IMR-90 (cell line): ENCODE data around the gene CACNB2.

ENCODE experiments used
- MAFK ChIP-seq: IDR thresholded peaks from 2 replicates; pipeline ENCODE4 v1.6.1; 2012; ENCODE audit warnings: low read depth, low read length, improper control_type of control experiment
- TF ChIP-seq, protein P1 (sequence below): conservative IDR thresholded peaks from 2 replicates; pipeline ENCODE4 v1.5.1; 2012; ENCODE audit warnings: mild to moderate bottlenecking, low read depth, low read length, improper control_type of control experiment

DNA sequence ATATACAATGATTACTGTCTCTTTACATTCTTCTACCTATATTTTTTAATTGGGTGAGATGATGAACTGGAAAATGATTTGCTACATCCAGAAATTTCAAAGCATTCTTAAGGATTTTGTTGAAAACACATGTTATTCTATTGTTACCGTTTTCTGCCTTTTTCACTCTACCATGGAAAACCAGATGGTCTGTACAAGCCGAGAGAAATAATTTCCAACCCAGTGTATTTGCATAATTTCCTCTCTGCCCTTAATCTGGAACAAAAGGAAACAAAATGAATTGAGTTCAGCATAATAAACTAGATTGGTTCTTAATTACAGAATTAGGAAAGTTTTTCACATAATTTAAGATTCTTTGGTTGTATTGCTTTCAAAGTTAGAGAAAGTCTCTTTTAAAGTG is 211.2 kb downstream of the CACNB2 start:
- TF ChIP-seq, protein P1, sequence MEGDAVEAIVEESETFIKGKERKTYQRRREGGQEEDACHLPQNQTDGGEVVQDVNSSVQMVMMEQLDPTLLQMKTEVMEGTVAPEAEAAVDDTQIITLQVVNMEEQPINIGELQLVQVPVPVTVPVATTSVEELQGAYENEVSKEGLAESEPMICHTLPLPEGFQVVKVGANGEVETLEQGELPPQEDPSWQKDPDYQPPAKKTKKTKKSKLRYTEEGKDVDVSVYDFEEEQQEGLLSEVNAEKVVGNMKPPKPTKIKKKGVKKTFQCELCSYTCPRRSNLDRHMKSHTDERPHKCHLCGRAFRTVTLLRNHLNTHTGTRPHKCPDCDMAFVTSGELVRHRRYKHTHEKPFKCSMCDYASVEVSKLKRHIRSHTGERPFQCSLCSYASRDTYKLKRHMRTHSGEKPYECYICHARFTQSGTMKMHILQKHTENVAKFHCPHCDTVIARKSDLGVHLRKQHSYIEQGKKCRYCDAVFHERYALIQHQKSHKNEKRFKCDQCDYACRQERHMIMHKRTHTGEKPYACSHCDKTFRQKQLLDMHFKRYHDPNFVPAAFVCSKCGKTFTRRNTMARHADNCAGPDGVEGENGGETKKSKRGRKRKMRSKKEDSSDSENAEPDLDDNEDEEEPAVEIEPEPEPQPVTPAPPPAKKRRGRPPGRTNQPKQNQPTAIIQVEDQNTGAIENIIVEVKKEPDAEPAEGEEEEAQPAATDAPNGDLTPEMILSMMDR: no peak
- TF ChIP-seq MAFK: no peak
